NCI-H146 treated with DMSO at 0.1 percent for 48 hours (cell line): ENCODE results near the gene SYT6.

Experiments
- DNase-seq: peaks from one replicate; lab custom pipeline; 2025; ENCODE audit not compliant: unreplicated experiment; lab: John Stamatoyannopoulos, UW

The SYT6 gene

GRCh38 chr1:114154963-114155322 is 1.3 kb upstream of the SYT6 start:
- DNase-seq = no peak

- DNase-seq = no peak
Measured at GRCh38 chr1:114154146-114154962, 685 bp upstream of the SYT6 start.

- no peak for DNase-seq
Measured at GRCh38 chr1:114152508-114153260, 985 bp downstream of the SYT6 start.

- no peak for DNase-seq
Measured at GRCh38 chr1:114152089-114152507, 1.6 kb downstream of the SYT6 start.

GRCh38 chr1:114150016-114150415 is 3.7 kb downstream of the SYT6 start:
- DNase-seq = no peak

- DNase-seq = no peak
Measured at GRCh38 chr1:114149211-114149610, 4.5 kb downstream of the SYT6 start.

- no peak for DNase-seq
Measured at GRCh38 chr1:114145504-114146151, 8.0 kb downstream of the SYT6 start.

GRCh38 chr1:114144016-114144415 is 9.7 kb downstream of the SYT6 start:
- no peak for DNase-seq

GRCh38 chr1:114139540-114139939 is 14.1 kb downstream of the SYT6 start:
- no peak for DNase-seq

- DNase-seq = no peak
Measured at GRCh38 chr1:114137497-114137896, 16.2 kb downstream of the SYT6 start.

- DNase-seq = no peak
Measured at GRCh38 chr1:114135786-114136185, 17.9 kb downstream of the SYT6 start.

GRCh38 chr1:114134518-114134917 is 19.2 kb downstream of the SYT6 start:
- DNase-seq = no peak

GRCh38 chr1:114133129-114133528 is 20.5 kb downstream of the SYT6 start:
- DNase-seq = no peak

GRCh38 chr1:114131526-114132220 is 22.0 kb downstream of the SYT6 start:
- DNase-seq = no peak

GRCh38 chr1:114130846-114131525 is 22.7 kb downstream of the SYT6 start:
- DNase-seq = no peak

GRCh38 chr1:114130213-114130612 is 23.5 kb downstream of the SYT6 start:
- no peak for DNase-seq

GRCh38 chr1:114128293-114128692 is 25.4 kb downstream of the SYT6 start:
- no peak for DNase-seq

- DNase-seq = no peak
Measured at GRCh38 chr1:114126261-114127095, 27.2 kb downstream of the SYT6 start.

GRCh38 chr1:114124644-114125043 is 29.0 kb downstream of the SYT6 start:
- DNase-seq = no peak
